HG02571 (cell line): ENCODE results near the gene KRT76.
"Not testable (repeated sequence)": the region's sequence is repeated elsewhere in the genome, so short reads cannot be mapped to it uniquely, and the experiment has no call there.

Experiments used
- ATAC-seq: cut with Tn5 transposase; IDR thresholded peaks from one replicate; pipeline ENCODE4 v1.9.1; 2021; ENCODE audit warnings: mild to moderate bottlenecking, moderate library complexity; ENCODE audit not compliant: unreplicated experiment

The KRT76 gene

DNA sequence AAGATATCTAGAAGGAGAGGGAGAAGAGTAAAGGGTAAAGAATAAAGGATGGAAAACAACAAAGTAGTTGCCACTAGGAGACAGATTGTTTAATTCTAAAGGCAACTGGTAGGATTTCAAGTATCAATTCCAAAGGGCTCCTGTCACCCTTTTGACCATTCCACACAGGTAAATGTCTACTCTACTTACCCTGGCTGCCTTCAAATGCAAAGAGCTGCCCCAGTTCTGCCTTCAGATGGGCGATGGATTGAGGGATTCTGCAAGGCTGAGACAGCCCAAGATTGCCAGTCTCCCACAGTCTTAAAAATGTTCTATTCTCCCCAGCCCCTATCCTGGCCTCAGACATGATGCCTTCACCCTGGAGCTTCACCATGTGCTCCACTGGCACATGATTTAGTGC lies 11.4 kb downstream of the KRT76 start:
- ATAC-seq = no peak

DNA sequence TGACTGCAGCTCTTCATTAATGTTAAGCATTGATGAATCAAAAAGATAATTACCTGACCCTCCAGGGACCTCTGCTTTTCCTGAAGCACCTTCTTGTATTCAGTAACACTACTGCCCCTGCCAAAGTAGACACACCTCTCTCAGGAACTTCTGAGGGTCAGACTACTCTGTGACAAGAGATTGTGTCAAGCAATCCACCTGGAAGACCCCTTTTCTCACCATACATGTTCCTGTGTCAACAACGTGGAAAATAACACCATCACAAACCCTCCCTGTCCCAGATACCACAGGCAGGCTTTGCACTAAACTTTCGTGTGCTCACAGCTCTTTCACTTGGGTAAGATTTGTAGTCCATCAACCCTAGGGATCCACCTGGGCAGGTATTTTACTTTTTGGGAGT lies 13.2 kb downstream of the KRT76 start:
- ATAC-seq = no peak

DNA sequence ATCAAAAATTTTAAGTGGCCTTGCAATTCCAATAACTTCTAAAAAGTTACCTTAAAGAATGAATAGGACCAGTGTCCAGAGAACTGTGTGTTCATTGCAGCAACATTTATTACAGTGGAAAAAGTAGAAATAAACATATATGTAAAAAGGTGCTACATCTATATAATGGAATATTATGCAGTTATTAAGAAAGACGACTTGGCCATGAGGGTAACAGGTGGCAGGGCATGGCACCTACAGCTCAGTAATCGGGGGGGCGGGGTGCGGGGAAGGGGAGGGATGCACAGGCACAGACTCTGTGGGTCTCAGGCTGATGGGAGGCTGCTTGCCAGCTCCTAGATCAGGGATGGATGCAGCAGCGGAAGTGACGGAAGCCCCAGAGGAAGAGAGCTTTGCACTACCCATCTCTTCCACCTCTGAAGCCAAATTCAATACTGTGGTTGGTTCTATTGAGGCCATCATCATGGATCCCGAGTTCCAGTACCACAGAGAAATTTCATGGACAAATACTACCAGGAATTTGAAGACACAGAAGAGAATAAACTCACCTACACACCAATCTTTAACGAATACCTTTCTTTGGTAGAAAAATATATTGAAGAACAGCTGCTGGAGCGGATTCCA lies 14.0 kb downstream of the KRT76 start:
- ATAC-seq = no peak

DNA sequence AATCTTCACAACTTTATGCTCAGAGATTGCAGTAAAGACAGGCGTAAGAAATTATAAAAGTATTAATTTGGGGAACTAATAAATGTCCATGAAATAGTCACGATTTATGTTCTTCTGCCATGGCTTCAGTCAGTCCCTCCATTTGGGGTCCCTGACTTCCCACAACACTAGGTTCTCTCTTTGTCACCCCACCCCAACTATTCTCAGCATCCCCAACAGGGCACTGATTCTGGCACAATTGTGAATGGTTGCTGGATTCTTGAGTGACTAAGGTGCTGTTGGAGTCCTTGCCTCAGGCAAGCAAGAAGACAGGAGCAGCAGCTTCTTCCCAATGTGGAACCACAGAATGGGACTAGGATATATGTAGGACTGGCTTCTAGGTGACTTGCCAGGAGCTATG lies 15.3 kb downstream of the KRT76 start:
- ATAC-seq = no peak

DNA sequence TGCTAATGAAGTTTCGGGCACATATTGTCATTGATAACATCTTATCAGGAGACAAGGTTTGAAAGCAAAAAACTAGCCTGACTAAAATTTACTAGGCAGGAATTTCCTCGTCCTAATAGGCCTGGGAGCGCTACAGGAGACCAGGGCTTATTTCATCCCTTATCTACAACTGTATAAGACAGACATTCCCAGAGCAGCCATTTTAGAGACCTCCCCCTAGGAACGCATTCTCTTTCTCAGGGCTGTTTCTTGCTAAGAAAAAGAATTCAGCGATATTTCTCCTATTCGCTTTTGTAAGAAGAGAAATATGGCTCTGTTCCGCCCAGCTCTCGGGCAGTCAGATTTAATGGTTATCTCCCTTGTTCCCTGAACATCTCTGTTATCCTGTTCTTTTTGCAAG lies 15.9 kb downstream of the KRT76 start:
- ATAC-seq = not testable (repeated sequence)

DNA sequence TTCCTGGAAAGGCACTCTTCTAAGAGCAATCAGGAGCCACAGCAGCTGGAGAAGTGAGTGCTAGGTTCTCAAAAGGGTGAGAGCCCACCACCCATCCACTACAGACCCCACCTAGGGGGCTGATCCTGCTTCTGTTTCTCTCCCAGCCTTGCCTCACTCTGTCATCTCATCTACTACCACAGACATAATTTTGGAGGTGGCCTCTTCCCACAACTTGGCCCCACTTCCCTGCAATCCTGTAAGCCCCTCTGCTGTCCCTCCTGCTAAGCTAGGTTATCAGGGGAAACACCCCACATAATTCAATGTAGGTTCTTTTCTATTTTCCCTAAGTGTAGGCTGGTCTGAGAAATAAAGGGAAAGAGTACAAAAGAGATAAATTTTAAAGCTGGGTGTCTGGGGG lies 16.5 kb downstream of the KRT76 start:
- ATAC-seq = no peak

DNA sequence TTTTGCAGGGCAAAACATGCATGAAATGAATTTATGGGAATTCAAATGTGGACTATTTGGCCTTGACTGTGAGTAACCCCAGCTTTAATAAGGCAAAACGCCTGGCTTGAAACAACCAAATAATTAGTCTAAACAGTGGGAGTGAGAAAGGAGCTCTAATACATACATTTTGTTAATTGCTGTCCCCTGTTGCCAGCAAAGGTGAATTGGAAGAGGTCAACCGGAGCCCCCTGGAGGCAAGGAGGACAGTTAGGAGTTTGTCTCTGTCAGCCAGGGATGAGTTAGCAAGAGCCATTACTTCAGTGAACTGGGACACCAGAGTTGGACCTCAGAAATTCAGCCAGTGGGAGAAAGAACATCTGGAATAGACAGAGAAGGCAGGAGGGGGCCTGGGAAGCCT lies 17.4 kb downstream of the KRT76 start:
- no peak for ATAC-seq

DNA sequence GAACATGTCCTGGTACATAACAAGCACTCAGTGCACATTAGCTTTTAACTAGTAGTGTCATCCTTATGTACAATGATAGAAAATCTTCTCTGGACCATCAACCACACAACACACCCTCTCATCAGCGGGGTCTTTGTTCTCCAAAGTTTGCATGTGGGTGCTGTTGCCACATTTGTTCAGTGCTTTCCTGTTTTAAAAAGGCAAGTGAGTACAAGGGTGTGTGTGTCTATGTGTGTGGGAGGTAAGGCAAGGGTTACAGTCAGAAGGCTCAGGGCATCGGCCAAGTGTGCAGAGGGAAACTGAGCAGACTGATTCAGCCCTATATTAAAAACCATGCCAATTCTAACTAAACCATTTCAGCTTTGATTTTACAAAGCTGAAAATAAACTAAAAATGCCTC lies 17.9 kb downstream of the KRT76 start:
- no peak for ATAC-seq

DNA sequence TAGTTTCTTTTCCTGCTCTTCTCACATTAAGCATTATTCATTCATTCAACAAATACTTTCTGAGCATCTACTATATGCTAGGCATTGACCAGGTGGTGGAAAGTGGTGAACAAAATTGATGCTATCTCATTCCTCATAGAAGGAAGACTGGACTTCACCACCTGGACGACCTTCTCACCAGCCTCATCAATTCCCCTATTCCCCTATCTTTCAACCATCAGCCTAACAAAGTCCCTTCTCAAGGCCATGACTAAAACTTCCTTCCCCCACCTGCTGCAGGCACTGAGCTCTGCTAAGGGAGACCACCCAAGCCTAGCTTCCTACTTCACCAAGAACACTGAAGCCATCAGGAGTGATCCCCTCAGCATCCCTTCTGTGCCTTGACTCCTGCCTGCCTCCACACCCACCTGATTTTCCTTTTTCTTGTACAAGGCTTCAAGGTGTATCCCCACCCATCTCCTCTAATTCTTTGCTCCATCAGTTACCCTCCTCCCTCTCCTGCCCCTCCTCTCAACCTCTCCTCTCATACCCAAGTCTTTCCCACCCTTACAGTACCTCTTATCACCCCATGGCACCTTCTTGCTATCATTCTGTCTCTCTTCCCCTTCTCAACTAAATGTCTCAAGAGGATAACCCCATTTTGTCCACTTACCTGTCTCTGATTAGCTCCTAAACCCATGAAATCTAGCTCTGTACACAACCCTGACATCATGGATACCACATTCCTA lies 19.5 kb downstream of the KRT76 start:
- ATAC-seq = no peak

DNA sequence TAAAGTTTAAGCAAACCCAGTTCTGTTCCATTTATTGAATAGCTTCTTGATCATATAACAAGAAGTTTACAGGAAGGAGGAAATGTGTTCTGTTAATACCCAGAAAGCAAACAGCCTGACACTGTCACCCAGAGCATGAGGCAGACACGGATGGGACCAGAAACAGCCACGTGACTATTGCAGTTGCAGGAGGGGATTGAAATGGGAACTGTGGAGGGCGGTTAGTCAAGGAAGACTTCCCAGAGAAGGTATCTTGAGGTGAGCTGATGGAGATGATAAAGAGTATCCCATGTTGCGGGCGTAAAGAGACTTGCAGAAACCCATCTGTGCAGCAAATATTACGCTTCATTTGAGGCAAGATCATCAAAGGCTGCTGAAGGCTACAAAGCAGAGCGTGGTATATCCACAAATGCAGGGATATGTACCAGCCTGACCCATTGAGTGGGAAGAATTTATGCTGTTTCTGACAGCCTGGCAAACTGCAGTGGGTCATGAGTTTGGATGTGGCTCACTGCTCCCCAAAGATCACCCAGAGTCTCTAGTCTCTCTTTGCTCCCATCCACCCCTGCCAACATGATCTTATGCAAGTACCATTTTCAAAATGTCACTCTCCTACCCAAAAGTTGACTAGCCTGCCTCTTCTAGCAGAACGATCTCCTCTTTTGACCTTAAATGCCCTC lies 20.7 kb downstream of the KRT76 start:
- no peak for ATAC-seq

DNA sequence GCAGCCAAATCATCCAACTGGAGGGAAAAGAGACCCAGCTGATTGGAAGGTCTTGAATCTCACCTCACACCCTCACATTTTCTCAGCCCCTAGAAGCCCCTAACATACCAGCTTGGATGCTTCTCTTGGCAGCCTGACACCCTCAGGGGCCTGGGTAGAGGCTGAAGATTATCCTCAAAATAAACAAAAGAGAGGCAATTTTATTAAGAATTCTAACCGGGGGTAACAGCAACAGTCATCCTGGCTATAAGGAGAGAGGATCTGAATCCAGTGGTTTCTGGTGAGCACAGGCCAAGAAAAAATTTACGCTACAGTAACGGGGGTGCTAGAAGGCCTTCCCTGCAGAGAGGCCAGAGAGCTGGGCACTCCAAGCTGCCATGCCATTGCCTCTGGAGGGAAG lies 21.6 kb downstream of the KRT76 start:
- ATAC-seq = no peak

DNA sequence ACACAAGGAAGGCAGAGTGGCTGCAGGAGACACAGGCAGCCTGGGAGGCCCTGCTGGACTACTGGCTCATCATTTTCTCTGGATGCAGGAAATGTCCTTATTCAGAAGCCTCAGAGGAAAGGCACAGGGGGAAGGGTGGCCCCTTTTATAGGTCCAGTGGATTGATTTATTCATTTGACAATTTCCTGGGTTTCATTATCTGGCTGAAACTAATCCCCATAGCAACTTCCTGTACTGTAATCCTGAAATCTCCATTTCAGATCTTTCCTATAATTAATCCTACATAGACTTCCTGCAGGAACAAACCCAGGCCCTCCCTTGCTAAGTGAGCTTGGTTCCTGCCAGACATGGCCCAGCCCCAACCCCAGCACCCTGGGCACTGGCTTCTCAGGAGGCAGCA lies 23.0 kb downstream of the KRT76 start:
- ATAC-seq = no peak

DNA sequence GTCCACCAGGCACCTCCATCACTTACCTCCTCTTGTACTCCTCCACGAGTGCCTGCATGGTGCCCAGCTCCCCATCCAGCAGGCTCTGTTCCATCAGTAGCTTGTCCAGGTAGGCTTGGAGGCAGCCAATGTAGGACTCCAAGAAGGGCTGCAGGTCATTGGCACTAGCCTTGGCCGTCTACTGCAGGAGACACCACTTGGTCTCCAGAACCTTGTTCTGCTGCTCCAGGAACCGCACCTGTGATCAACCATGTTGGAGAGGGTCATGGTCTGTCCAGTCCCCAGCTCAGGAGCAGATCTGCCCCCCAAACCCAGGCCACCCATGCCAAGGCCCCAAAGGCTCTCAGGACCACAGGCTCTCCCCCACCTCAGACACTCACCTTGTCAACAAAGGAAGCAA lies 23.9 kb downstream of the KRT76 start:
- no peak for ATAC-seq

DNA sequence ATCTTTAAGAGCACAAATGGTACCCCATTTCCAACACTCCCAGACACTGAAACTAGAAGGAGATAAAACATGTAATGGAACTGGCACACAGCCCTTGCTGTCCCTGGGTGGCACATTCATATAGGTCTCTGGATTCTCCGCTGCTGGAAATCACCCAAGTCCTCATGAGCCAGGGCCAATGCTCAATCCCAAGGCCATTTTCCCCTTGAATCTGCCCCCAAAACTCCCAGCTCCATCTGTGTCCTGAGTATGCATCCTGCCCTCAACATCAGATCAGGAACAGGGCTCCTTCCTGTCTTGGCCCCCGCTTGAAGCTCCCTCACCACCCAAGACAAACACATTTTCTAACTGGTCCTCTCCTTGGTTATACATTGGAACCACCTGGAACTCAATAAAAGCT lies 24.6 kb downstream of the KRT76 start:
- ATAC-seq = no peak

DNA sequence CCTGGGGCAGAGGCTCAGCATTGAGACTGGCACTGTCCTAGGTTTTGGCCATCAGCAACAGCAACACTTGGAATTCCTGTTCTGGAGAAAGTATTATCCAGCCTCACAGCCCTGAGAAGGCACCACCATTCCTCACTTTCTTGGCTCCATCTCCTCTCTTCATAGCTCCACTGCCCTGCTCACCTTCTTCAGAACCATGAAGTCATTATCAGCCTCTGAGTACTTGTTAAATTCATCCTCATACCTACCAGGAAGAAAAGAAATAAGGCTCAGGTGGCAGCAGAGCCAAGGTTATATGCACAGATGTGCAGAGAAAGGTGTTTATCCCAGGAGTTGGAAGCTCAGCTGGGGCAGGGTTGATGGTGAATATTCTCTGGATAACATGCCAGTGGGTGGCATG lies 25.4 kb downstream of the KRT76 start:
- no peak for ATAC-seq

DNA sequence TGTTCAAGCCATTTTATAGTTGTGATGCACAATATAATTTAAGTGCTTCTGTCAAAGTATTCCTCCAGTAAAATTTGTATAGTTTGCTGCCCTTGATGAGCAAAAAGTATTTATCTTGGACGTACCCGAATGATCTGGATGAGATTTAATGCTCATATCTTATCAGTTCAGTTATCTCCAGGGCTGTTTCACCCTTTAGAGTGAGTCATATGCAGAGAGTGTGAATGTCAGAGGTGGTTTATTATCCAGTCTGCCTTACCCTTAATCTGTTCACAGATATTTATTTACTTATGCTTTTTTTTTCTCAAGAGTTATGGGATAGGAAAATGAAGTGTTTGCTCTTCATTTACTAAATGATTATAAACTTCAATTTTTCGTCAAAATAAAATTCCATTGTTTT lies 26.6 kb downstream of the KRT76 start:
- ATAC-seq = not testable (repeated sequence)

DNA sequence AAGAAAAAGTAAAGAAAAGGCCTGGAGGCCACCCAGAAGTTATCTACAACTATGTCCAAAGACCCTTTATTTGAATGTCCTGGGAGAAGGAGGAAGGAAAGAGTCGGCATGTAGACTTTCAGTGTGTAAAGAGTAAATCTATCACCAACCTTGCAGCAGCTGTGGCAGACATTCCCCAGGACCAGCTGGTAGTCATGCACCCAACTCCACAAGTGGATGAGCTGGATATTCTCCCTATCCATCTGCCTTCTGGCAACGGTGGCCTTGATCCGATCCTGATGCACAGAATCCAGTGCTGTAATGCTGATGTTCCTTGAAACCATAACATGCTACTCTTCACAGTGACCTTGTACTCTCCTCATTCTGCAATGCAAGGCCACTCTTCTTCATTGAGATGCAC lies 27.3 kb downstream of the KRT76 start:
- ATAC-seq = no peak

DNA sequence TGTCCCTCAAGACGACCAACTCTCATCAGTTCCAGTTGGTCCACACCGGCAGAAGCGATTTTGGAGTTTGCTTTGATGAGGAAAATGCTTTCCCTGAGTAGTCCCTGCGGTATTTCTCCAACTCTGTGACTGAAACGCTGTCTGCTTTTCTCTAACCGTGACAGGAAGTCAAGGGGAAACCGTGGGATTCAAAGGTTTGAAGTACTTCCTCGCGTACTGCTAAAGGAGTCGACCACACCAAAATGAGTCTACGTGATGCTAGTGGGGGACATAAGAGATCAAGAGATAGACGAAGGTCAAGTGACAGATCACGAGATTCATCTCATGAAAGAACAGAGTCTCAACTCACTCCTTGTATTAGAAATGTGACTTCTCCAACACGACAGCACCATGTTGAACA lies 28.6 kb downstream of the KRT76 start:
- ATAC-seq = no peak

DNA sequence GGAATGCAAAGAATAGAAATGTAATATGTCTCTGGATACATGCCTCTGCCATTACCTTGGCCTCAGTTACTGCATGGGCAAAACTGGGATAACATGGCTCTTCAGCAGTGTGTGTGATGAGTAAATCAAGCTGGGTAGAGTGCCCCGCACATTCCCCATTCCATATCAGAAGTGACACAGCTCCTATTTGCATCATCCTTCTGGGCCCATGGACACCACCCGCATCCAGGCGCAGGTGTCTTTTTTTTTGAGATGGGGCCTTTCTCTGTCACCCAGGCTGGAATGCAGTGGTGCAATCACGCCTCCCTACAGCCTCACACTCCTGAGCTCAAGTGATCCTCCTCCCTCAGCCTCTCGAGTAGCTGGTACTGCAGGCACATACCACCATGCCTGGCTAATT lies 31.6 kb downstream of the KRT76 start:
- ATAC-seq = no peak

DNA sequence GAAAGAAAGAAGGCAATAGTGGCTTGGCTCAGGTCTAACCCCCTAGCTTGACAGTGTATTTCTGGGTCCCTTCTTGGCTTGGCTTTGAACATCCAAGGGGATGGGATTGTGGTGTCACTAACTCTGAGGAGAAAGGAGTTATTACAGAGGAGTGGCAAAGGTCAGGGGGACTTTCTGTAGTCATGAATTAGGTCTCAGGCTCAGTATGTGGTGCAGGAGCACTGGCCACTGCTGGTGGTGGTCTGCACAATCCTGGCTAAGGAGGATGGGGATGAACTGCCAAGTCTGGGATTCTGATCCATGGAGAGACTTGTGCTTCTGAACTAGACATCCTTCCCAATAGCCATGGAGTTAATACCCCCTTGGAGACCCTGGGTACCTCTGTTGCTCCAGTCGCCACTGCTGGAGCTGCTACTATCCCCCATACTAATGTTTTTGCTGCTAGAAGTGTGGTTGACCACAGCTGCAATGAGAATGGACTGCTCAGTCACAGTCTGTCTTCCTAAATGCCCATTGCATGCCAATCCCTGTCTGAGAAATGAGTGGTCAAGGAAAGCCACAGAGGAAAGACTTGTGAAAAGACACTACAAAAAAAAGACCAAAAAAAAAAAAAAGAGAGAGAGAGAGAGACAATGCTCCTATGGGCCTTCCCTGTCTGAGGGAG lies 32.5 kb downstream of the KRT76 start:
- ATAC-seq = no peak

DNA sequence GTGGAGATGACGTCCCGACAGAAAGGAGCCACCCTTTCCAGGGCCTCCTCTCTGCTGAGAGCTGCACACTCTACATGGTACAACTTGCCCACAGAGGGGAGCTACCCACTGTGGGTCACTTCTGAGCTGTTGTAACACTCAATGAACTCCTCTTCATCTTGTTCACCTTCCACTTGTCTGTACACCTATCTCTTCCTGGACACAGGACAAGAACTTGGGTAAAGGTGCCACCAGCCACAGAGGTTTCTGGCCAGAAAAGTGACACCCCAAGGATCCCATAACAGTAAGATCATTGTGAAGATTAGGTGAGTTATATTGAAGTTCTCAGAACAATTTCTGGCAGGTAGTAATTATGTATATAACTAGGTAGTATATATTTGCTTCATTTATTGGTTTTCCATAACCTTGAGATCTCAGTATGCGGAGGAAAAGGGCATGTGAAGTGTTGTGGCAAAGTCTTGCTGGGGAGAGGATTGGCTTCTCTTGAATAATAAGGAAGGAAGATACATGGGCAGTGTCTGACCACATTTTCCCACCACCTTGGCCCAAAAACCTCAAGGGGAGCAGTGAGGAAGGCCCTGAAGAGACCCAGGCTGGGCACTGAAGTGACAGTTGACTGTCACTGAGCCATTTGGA lies 34.2 kb downstream of the KRT76 start:
- no peak for ATAC-seq
